Nephron progenitor cell (in vitro differentiated cells): ENCODE results near the gene PCDH9.
A peak's percentile ranks its signal among the peaks of the same experiment; 100 is the strongest.

Experiments
- DNase-seq: peaks from one replicate; pipeline ENCODE4 v3.0.0; 2021
- H3K27ac Mint-ChIP-seq: 2 replicates; pipeline ENCODE4 v1.8.0; 2021; ENCODE audit warnings: mild to moderate bottlenecking, moderate library complexity, mixed read lengths
- H3K27me3 Mint-ChIP-seq: 2 replicates; pipeline ENCODE4 v1.8.0; 2021; ENCODE audit warnings: mild to moderate bottlenecking, low read depth, mixed read lengths; ENCODE audit not compliant: poor library complexity
- H3K36me3 Mint-ChIP-seq: 2 replicates; pipeline ENCODE4 v1.8.0; 2021; ENCODE audit warnings: low read depth, mixed read lengths
- H3K4me1 Mint-ChIP-seq: 2 replicates; pipeline ENCODE4 v1.8.0; 2021; ENCODE audit warnings: mixed read lengths
- H3K4me3 Mint-ChIP-seq: 2 replicates; pipeline ENCODE4 v1.8.0; 2021; ENCODE audit warnings: mild to moderate bottlenecking, moderate library complexity, mixed read lengths
- H3K9me3 Mint-ChIP-seq: 2 replicates; pipeline ENCODE4 v1.8.0; 2021; ENCODE audit warnings: mild to moderate bottlenecking, moderate library complexity, mixed read lengths
- CTCF ChIP-seq: fragments of 200-600 bp; sonication (generic); IDR thresholded peaks from 2 replicates; pipeline ENCODE4 v1.5.0; 2021; ENCODE audit warnings: antibody characterized with exemption

PCDH9 gene

GRCh38 chr13:66835040-66835628 lies 395.0 kb downstream of the PCDH9 start:
- H3K4me3 Mint-ChIP-seq, result peak overlapping the region; percentile 46
- no peaks in the 10 kb centered on the region for H3K36me3 Mint-ChIP-seq
- no peak for TF ChIP-seq CTCF
- peak overlapping the region; percentile 80 for H3K27ac Mint-ChIP-seq
- H3K27me3 Mint-ChIP-seq, result no peaks in the 10 kb centered on the region
- no peaks in the 10 kb centered on the region for H3K9me3 Mint-ChIP-seq
- peak; percentile 66 for DNase-seq
- H3K4me1 Mint-ChIP-seq, result peaks cover 69% of the 10 kb centered on the region

GRCh38 chr13:66830940-66831716 lies 399.0 kb downstream of the PCDH9 start:
- DNase-seq, result no peak
- H3K27ac Mint-ChIP-seq, result no peak overlapping the region
- H3K36me3 Mint-ChIP-seq, result no peaks in the 10 kb centered on the region
- TF ChIP-seq CTCF, result no peak
- peaks cover 49% of the 10 kb centered on the region for H3K4me1 Mint-ChIP-seq
- no peak overlapping the region for H3K4me3 Mint-ChIP-seq
- H3K27me3 Mint-ChIP-seq, result no peaks in the 10 kb centered on the region
- no peaks in the 10 kb centered on the region for H3K9me3 Mint-ChIP-seq

DNA sequence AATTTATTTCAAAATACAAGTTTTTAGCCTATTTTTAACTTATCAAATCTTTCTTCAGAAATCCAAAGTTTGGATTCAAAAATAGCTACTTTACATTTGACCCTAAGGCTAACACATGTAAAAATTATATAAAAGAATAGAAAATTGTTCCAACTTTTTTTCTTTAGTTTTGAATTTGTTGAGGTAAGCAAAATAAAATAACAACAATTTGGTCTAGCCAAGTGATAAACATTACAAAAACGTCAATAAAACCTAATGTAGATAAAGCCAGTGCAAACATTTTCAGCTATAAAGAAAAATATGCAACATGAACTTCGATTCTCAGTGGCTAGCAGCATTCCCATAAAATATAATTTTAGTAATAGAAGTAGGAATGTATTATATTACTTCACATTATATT lies 400.3 kb downstream of the PCDH9 start:
- H3K36me3 Mint-ChIP-seq, result no peaks in the 10 kb centered on the region
- peaks cover 36% of the 10 kb centered on the region for H3K4me1 Mint-ChIP-seq
- no peak for TF ChIP-seq CTCF
- H3K27ac Mint-ChIP-seq, result no peak overlapping the region
- no peak for DNase-seq
- H3K27me3 Mint-ChIP-seq, result no peaks in the 10 kb centered on the region
- H3K4me3 Mint-ChIP-seq, result no peak overlapping the region
- no peaks in the 10 kb centered on the region for H3K9me3 Mint-ChIP-seq

- Mint-ChIP-seq H3K9me3 (no peaks in the 10 kb centered on the region), H3K27me3 (no peaks in the 10 kb centered on the region), H3K4me1 (peaks cover 11% of the 10 kb centered on the region), H3K27ac (peak overlapping the region; percentile 12), H3K4me3 (no peak overlapping the region), H3K36me3 (no peaks in the 10 kb centered on the region)
- DNase-seq, result no peak
- TF ChIP-seq CTCF, result no peak
These were observed 403.7 kb downstream of the PCDH9 start for GRCh38 chr13:66826398-66826797.

GRCh38 chr13:66821551-66821950 lies 408.6 kb downstream of the PCDH9 start:
- Mint-ChIP-seq H3K27ac (no peak overlapping the region), H3K4me1 (no peaks in the 10 kb centered on the region)

More at GRCh38 chr13:66821551-66821950, 408.6 kb downstream of the PCDH9 start:
- H3K27me3 Mint-ChIP-seq, result peaks cover 3% of the 10 kb centered on the region
- no peaks in the 10 kb centered on the region for H3K9me3 Mint-ChIP-seq
- H3K36me3 Mint-ChIP-seq, result no peaks in the 10 kb centered on the region
- no peak for TF ChIP-seq CTCF
- no peak overlapping the region for H3K4me3 Mint-ChIP-seq
- no peak for DNase-seq
